AG09309 (cell line): ENCODE measurements around the gene CATSPERZ.

Experiments used
- DNase-seq: peaks from one replicate; pipeline ENCODE4 v3.0.0-alpha.2; 2010; ENCODE audit warnings: low read depth
- H3K4me3 ChIP-seq: 2 replicates; pipeline ENCODE4 v1.5.1; 2011; ENCODE audit warnings: mild to moderate bottlenecking, low read depth, low read length, moderate library complexity; ENCODE audit not compliant: control insufficient read depth
- CTCF ChIP-seq: IDR thresholded peaks from 2 replicates; pipeline ENCODE4 v1.5.1; 2011; ENCODE audit warnings: mild to moderate bottlenecking, low read depth, low read length, inconsistent platforms; ENCODE audit not compliant: insufficient read depth, control insufficient read depth; ENCODE audit errors: missing control alignments

The CATSPERZ gene

GRCh38 chr11:64258946-64259532 lies 41.1 kb upstream of the CATSPERZ start:
- no peak for DNase-seq
- no peak overlapping the region for H3K4me3 ChIP-seq
- no peak for TF ChIP-seq CTCF

GRCh38 chr11:64259533-64260067 lies 40.6 kb upstream of the CATSPERZ start:
- no peak for DNase-seq
- H3K4me3 ChIP-seq = no peak overlapping the region
- TF ChIP-seq CTCF = no peak

GRCh38 chr11:64260147-64260708 lies 39.9 kb upstream of the CATSPERZ start:
- no peak for TF ChIP-seq CTCF
- no peak overlapping the region for H3K4me3 ChIP-seq
- DNase-seq = no peak

GRCh38 chr11:64261556-64262080 lies 38.5 kb upstream of the CATSPERZ start:
- H3K4me3 ChIP-seq = no peak overlapping the region
- no peak for DNase-seq
- no peak for TF ChIP-seq CTCF

GRCh38 chr11:64262271-64263002 lies 37.7 kb upstream of the CATSPERZ start:
- no peak for TF ChIP-seq CTCF
- H3K4me3 ChIP-seq = no peak overlapping the region
- DNase-seq = no peak

GRCh38 chr11:64263021-64263946 lies 36.9 kb upstream of the CATSPERZ start:
- no peak for DNase-seq
- no peak for TF ChIP-seq CTCF
- H3K4me3 ChIP-seq = no peak overlapping the region
